Vagina (tissue), 2 donors: ENCODE data around the gene TENM4.

Experiments used
- CTCF ChIP-seq, 3 experiments: fragments of 450-650 bp in 2 of 3; fragments of 200-600 bp in 1 of 3; sonication (generic) in 1 of 3; IDR thresholded peaks; one replicate each; pipeline ENCODE4 v1.5.1; 2017 to 2019; ENCODE audit warnings: antibody characterized with exemption in 3 of 3, mild to moderate bottlenecking in 2 of 3, moderate library complexity in 2 of 3
- POLR2AphosphoS5 ChIP-seq, 2 donors: sonication (generic); formaldehyde crosslinking; IDR thresholded peaks; one replicate each; pipeline ENCODE4 v1.9.0; 2017; ENCODE audit warnings: antibody characterized with exemption in 2 of 2, mild to moderate bottlenecking in 2 of 2, low read depth in 1 of 2; ENCODE audit not compliant: insufficient read depth in 1 of 2

DNA sequence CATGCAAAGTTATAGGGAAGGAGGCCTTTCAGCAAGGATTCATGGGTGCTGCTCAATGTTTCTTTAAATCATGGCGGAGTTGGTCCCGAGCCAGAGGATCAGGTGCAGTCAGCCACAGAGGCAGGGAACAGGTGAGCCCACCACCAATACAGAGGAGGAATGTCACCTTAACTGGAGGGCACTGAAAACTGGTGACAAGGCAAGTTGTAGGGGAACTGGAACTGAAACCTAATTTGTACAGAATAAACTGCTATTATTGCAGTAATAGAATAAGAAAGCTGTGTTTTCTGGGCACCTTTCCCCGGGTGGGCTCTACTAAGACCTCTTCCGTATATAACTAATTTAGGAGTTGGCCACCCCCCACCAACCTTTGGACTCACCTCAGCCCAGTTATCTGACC, 570.2 kb downstream of the TENM4 start:
- TF ChIP-seq CTCF (IDR thresholded peaks at IDR 0.05) (no peak), POLR2AphosphoS5 (IDR thresholded peaks at IDR 0.05; ENCODE audit: insufficient read depth in 1 of 2, low read depth in 1 of 2) (no peak)
